DOHH2 (cell line): ENCODE data around the gene PDZK1.
"Not testable (repeated sequence)": the region's sequence is repeated elsewhere in the genome, so short reads cannot be mapped to it uniquely, and the experiment has no call there.

Experiments
- CTCF ChIP-seq: fragments of 200-600 bp; sonication (generic); IDR thresholded peaks from one replicate; pipeline ENCODE4 v1.5.1; 2014; ENCODE audit warnings: antibody characterized with exemption, mild to moderate bottlenecking, low read depth, low read length; ENCODE audit not compliant: poor library complexity, severe bottlenecking
- EZH2phosphoT487 ChIP-seq: fragments of 200-600 bp; sonication (generic); IDR thresholded peaks from 2 replicates; pipeline ENCODE4 v1.6.1; 2017; ENCODE audit warnings: borderline replicate concordance, mild to moderate bottlenecking, antibody characterized with exemption, low read length, moderate library complexity, mixed read lengths

GRCh38 chr1:145636237-145636636 lies 70.9 kb downstream of the PDZK1 start:
- not testable (repeated sequence) for TF ChIP-seq CTCF, EZH2phosphoT487
